Sciatic nerve (tissue), 2 donors: ENCODE results near the gene PRF1. TPM values are rescaled to one million over a fixed set of nuclear protein-coding genes. Genes with fewer than 3 reads are reported as not detected.

Source experiments
- ATAC-seq: fragments of 200-7000 bp; cut with Tn5 transposase; one replicate; pipeline ENCODE4 v1.9.1; 2020; ENCODE audit warnings: mild to moderate bottlenecking, moderate library complexity
- DNase-seq: peaks from one replicate; pipeline ENCODE4 v3.0.0-alpha.2; 2020; ENCODE audit warnings: low spot score
- intact Hi-C: fragments of 100-400 bp; cut with DNase I; formaldehyde crosslinking; loops from one replicate; pipeline ENCODE4 v1.14.2; 2022
- total RNA-seq: library from RNA; stranded (reverse); fragmentation: NEBNext Ultra II Directional; extraction: Animal tissue kit (Norgen Biotek cat#: 25700); gene quantifications from one replicate; pipeline ENCODE4 v1.2.1, GENCODE V29; 2021
- donor health status: DM: no; HTN: no; CAD: no.
- donor health status: DM: no; HTN: no; CAD: no.

PRF1 gene
- total RNA-seq, 1 donor from 2014 or later = 7.6 TPM

- no peak for DNase-seq
- intact Hi-C loops = no loop called here
- ATAC-seq = no peak
These were observed 5.4 kb downstream of the PRF1 start for GRCh38 chr10:70596860-70597809.

GRCh38 chr10:70596110-70596798 is 6.3 kb downstream of the PRF1 start:
- ATAC-seq (peak; percentile 58), DNase-seq (no peak)
- intact Hi-C loops = no loop called here

- intact Hi-C loops = no loop called here
- ATAC-seq = no peak
- DNase-seq = no peak
These were observed 7.0 kb downstream of the PRF1 start for GRCh38 chr10:70595566-70596016.

- no peak for DNase-seq
- no peak for ATAC-seq
- intact Hi-C loops = no loop called here
These were observed 8.4 kb downstream of the PRF1 start for GRCh38 chr10:70594161-70594560.

DNA sequence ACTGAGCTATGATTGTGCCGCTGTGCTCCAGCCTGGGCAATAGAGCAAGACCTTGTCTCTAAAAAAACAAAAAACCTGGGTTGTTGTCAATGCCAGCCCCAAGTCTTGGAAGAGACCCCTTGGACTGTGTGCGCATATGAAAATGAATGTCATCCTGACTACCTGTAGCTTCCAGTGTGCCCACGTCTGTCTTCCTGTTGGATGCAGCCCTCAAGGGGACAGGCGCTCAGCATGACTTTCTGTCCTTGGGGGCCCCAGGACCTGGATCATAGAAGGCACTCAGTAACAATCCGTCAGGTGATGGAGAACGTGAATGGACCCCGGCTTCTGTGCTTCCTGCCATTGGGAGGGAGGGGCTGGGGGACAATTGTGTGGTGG is 9.0 kb downstream of the PRF1 start:
- ATAC-seq (no peak), DNase-seq (no peak)
- intact Hi-C loops = no loop called here

- no peak for ATAC-seq
- intact Hi-C loops = no loop called here
- DNase-seq = no peak
These were observed 9.6 kb downstream of the PRF1 start for GRCh38 chr10:70592746-70593512.

DNA sequence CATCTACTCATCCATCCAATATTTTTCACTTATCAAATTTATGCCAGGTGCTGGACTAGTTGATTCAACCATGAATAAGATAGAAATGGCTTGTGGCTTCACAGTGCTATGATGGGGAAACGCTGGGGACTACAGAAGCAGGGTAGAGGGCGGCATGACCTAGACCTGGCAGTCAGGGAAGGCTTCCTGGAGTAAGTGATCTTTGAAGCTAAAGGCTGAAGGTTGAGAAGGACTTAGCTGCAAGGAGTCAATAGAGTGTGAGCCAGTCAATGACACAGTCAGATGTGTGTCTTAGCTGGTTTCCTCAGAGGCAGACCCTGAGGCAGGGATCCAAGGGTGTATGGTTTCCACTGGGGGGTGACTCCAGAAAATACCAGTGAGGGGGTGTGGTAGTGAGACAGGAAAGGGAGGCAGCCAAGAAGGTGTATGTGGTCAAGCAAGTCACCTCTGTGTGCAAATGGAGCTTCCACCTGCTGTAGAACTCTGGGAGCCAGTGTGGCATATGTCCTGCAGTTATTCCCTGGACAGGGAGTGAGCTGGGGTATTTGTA is 10.3 kb downstream of the PRF1 start:
- ATAC-seq = no peak
- intact Hi-C loops = no loop called here
- DNase-seq = no peak

DNA sequence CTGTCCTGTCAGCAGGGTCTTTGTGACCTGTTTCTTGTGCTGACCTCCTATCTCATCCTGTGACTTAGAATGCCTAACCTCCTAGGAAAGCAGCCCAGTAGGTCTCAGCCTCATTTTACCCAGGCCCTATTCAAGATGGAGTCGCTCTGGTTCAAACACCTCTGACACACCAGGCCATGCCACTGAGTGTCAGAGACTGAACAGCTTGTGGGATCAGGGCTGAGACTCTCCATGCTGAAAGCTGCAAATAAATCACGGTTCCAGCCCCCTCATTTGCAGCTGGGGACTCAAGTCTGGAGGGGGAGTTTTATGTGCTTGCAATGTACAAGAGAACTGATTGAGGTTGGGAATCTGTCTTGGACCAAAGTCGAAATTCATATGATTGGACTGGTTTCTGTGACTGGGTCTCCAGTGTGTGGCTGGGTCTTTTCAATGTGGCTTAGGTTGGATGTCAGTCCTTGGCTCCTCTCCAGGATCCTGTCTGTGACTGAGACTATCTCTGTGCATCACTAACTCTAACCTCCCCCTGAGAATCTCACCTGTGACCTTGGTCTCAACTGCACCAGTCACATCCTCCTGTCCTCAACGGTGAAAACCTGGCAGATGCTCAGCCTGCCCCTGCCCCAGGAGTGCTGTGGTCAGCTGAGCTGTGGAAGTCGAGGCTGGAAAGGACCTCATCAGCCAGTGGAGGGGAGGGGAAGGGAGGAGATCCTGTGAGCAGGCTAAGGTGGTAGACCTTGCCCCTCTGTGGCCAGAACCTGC is 11.7 kb downstream of the PRF1 start:
- intact Hi-C loops = no loop called here

GRCh38 chr10:70589762-70590654 is 12.5 kb downstream of the PRF1 start:
- ATAC-seq (peak; percentile 45), DNase-seq (no peak)
- intact Hi-C loops = no loop called here

More for the DNA sequence above, 11.7 kb downstream of the PRF1 start:
- DNase-seq = no peak
- no peak for ATAC-seq

DNA sequence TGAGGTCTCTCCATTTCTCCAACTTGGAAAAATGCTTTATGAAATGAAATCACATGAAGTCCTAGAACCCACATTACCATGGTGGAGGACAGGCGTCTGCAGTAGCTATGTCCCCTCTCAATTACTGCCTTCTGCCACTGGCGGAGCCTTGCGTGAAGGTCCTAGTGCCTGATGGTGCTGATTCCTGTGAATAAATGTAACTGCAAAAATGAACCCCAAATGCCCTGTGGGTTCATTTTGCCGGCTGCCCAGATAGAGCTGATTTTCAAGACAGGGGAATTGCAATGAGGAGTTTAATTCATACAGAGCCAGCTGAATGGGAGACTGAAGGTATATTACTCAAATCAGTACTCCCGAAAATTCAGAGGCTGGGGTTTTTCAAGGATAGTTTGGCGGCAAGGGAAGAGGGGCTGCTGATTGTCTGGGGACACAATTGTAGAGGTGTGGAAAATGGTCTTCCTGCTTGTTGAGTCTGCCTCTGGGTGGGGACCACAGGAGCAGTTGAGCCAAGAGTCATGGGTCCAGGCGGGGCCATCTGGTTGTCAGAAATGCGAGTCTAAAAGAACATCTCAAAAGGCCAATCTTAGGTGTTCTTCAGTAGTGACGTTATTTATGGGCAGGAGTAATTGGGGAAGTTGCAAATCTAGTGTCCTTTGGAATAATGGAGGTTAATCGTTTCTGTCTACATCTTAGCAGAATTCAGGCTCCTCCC is 13.5 kb downstream of the PRF1 start:
- no peak for DNase-seq
- ATAC-seq = no peak
- intact Hi-C loops = no loop called here

GRCh38 chr10:70588255-70588654 is 14.3 kb downstream of the PRF1 start:
- intact Hi-C loops = no loop called here
- no peak for DNase-seq
- ATAC-seq = no peak

DNA sequence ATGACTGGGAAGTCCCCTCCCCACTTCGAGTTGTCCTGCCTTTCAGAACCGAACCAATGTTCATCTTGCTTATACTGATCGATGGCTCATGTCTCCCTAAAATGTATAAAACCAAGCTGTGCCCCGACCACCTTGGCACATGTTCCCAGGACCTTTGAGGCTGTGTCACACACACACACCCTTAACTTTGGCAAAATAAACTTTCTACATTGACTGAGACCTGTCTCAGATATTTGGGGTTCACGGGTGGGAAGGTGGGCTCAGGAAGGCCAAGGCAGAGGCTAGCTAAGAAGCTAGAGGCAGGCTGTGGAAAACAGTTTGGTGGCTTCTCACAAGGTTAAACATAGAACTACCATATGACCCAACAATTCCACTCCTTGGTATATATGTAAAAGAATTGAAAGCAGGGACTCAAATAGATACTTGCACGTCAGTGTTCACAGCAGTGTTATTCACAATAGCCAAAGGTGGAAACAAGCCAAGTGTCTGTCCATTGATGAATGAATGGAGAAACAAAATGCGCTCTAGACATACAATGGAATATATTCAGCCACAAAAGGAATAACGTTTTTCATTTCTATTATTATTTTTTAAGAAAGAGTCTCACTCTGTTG is 15.4 kb downstream of the PRF1 start:
- ATAC-seq (no peak), DNase-seq (no peak)
- intact Hi-C loops = no loop called here

- ATAC-seq (no peak), DNase-seq (no peak)
- intact Hi-C loops = no loop called here
These were observed 16.1 kb downstream of the PRF1 start for GRCh38 chr10:70586348-70586930.

DNA sequence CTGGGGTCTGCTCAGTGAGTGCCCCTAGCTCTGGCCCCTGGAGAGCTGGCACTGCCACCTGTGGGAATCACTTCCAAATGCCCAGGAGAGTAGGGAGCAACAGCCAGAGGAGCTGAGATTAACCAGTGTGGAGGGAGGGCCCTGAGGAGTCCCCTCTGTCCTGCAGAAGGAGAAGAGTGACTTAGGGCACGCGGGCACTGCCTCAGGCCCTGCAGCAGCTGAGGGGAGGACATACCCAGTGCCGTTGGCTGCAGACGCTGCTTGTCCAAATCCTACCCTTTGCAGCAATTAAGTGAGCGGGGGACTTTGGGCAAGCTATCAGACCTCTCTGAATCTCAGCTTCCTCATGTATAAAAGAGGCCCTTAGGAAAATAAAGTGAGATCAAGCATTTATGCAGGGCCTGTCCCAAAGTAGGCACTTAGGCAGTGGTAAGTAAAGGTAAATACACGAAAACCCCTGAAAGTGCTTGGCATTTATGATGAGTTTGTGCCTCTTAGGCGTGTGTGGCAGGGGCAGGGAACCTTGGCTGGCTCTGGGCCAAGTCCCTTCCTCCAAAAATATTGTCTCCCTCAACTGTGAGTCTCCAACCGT is 16.9 kb downstream of the PRF1 start:
- no peak for DNase-seq
- ATAC-seq = peak; percentile 22
- intact Hi-C loops = no loop called here

DNA sequence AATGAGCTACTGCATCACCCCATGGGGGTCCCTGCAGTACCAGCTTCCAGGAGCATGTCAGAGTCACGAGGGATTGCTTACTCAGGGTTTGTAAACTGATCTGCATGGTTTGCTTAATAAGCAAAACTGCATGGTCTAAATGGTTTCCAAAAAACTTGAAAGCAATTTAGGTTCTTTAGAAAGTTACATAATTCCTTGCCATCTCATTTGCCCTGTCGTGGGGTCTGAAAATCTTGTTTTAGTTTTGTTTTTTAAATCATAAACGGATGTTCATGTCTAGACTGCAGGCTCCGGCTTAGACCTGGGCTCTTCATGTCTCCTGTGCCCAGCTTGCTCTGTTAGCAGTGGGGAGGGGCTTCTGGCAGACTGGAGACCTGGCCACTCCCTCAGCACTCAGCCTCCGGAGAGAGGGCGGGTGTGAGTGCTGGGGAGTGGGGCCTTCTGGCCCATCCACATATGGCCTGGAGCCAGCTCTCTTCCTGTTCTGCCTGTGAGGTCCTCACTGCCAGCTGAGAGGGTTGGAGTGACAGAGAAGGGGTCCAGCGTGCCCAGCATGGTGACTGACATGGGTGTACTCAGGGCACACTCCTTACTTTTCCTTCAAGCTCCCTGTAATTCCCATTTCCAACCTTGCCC is 17.5 kb downstream of the PRF1 start:
- DNase-seq = no peak
- intact Hi-C loops = no loop called here
- peak; percentile 29 for ATAC-seq
